HepG2 (cell line): Measurements from ENCODE around the gene WDR59. TPM values are rescaled to one million over a fixed set of nuclear protein-coding genes. Genes with fewer than 3 reads are reported as not detected.

ENCODE experiments used
- AKAP8 ChIP-seq: sonication (generic); formaldehyde crosslinking; IDR thresholded peaks from 2 replicates; pipeline ENCODE4 v1.5.1; 2020; ENCODE audit warnings: mild to moderate bottlenecking, missing genetic modification reagents
- ARNT ChIP-seq: fragments of 450-650 bp; IDR thresholded peaks from 2 replicates; pipeline ENCODE4 v1.6.1; 2017
- ATF7 ChIP-seq, 2 experiments: fragments of 450-650 bp in 1 of 2; sonication (generic) in 1 of 2; formaldehyde crosslinking in 1 of 2; IDR thresholded peaks; 2 replicates each; pipeline versions ENCODE4 v1.4.0 to v1.6.1; 2016 to 2020; ENCODE audit warnings: antibody characterized with exemption in 1 of 2, mild to moderate bottlenecking in 1 of 2, missing genetic modification reagents in 1 of 2
- BCLAF1 ChIP-seq: fragments of 450-650 bp; IDR thresholded peaks from 2 replicates; pipeline ENCODE4 v1.6.1; 2017; ENCODE audit warnings: mild to moderate bottlenecking
- PITX1 ChIP-seq: sonication (generic); formaldehyde crosslinking; IDR thresholded peaks from 2 replicates; pipeline ENCODE4 v1.5.1; 2020; ENCODE audit warnings: mild to moderate bottlenecking, missing genetic modification reagents
- PRDM10 ChIP-seq: sonication (generic); formaldehyde crosslinking; IDR thresholded peaks from 2 replicates; pipeline ENCODE4 v1.4.0; 2020; ENCODE audit warnings: low read depth, missing genetic modification reagents
- PTBP1 ChIP-seq: fragments of 200-400 bp; formaldehyde crosslinking; IDR thresholded peaks from 2 replicates; pipeline ENCODE4 v1.6.1; 2018; ENCODE audit warnings: low read length, low read depth; ENCODE audit not compliant: poor library complexity, severe bottlenecking
- RAD51 ChIP-seq: fragments of 450-650 bp; IDR thresholded peaks from 2 replicates; pipeline ENCODE4 v1.6.1; 2016; ENCODE audit warnings: borderline replicate concordance
- SAP130 ChIP-seq: IDR thresholded peaks from 2 replicates; pipeline ENCODE4 v1.6.1; 2016; ENCODE audit warnings: low read depth
- YY1 ChIP-seq: IDR thresholded peaks from 2 replicates; pipeline ENCODE4 v1.6.1; 2011; ENCODE audit warnings: low read length, low read depth, moderate library complexity, mild to moderate bottlenecking; ENCODE audit not compliant: insufficient read depth, insufficient replicate concordance
- ZBTB38 ChIP-seq: sonication (generic); formaldehyde crosslinking; IDR thresholded peaks from 2 replicates; pipeline ENCODE4 v1.5.1; 2020; ENCODE audit warnings: mild to moderate bottlenecking, missing genetic modification reagents
- ZFP36L1 ChIP-seq: sonication (generic); formaldehyde crosslinking; IDR thresholded peaks from 2 replicates; pipeline ENCODE4 v1.8.0; 2022; ENCODE audit warnings: mild to moderate bottlenecking, missing genetic modification reagents, moderate library complexity
- ZNF230 ChIP-seq: sonication (generic); formaldehyde crosslinking; IDR thresholded peaks from 2 replicates; pipeline ENCODE4 v1.4.0; 2020; ENCODE audit warnings: mild to moderate bottlenecking, missing genetic modification reagents
- ZNF256 ChIP-seq: sonication (generic); formaldehyde crosslinking; conservative IDR thresholded peaks from 2 replicates; pipeline ENCODE4 v1.4.0; 2020; ENCODE audit warnings: missing genetic modification reagents
- ZNF605 ChIP-seq: sonication (generic); formaldehyde crosslinking; IDR thresholded peaks from 2 replicates; pipeline ENCODE4 v1.8.0; 2022; ENCODE audit warnings: mild to moderate bottlenecking, missing genetic modification reagents
- ZNF674 ChIP-seq: sonication (generic); formaldehyde crosslinking; IDR thresholded peaks from 2 replicates; pipeline ENCODE4 v1.5.0; 2020; ENCODE audit warnings: low read depth, mild to moderate bottlenecking, missing genetic modification reagents
- ZNF761 ChIP-seq: sonication (generic); formaldehyde crosslinking; conservative IDR thresholded peaks from 2 replicates; pipeline ENCODE4 v1.4.0; 2020; ENCODE audit warnings: mild to moderate bottlenecking, missing genetic modification reagents
- ZNF781 ChIP-seq: sonication (generic); formaldehyde crosslinking; IDR thresholded peaks from 2 replicates; pipeline ENCODE4 v1.5.1; 2020; ENCODE audit warnings: borderline replicate concordance, mild to moderate bottlenecking, missing genetic modification reagents; ENCODE audit errors: not compliant biosample characterization
- polyA plus RNA-seq, 8 experiments: library from polyadenylated mRNA; depleted of rRNA in 3 of 8; stranded (reverse) in 7 of 8; unstranded in 1 of 8; fragments of >200 nt; fragmentation: Illumina TruSeq in 4 of 8; extraction: Trizol in 4 of 8; gene quantifications; 2 replicates each; pipeline versions ENCODE4 v1.2.1 to v1.2.3, GENCODE V29; 2011 to 2016; ENCODE audit warnings: low read depth in 4 of 8, missing spikeins in 1 of 8, mixed read lengths in 1 of 8; ENCODE audit not compliant: insufficient read depth in 1 of 8
- total RNA-seq, 5 experiments: library from RNA; depleted of rRNA; stranded (reverse); fragments of >200 nt; fragmentation: Illumina TruSeq; extraction: Trizol; gene quantifications; 2 replicates each; pipeline ENCODE4 v1.2.3, GENCODE V29; 2016; ENCODE audit warnings: low read depth in 1 of 5
- TF ChIP-seq, protein P1 (sequence below): IDR thresholded peaks from 2 replicates; pipeline ENCODE4 v1.6.1; 2016; ENCODE audit warnings: mild to moderate bottlenecking, missing biosample characterization, missing genetic modification reagents
- TF ChIP-seq, protein P2 (sequence below): sonication (generic); formaldehyde crosslinking; IDR thresholded peaks from 2 replicates; pipeline ENCODE4 v1.5.0; 2020; ENCODE audit warnings: missing genetic modification reagents
- TF ChIP-seq, protein P3 (sequence below): sonication (generic); formaldehyde crosslinking; IDR thresholded peaks from 2 replicates; pipeline ENCODE4 v1.9.0; 2022; ENCODE audit warnings: low read depth, missing genetic modification reagents

The WDR59 gene
- total and polyA plus RNA-seq, 2 of the 13 experiments (the other 11 are each of a cell fraction or from before 2014, with no cell fraction given), result 65.2 to 306 TPM

- TF ChIP-seq ZNF605 (CRISPR knock-in tag), result no peak
- no peak for TF ChIP-seq PITX1 (CRISPR knock-in tag)
- peak; percentile 58 for TF ChIP-seq YY1
- TF ChIP-seq, protein P1, sequence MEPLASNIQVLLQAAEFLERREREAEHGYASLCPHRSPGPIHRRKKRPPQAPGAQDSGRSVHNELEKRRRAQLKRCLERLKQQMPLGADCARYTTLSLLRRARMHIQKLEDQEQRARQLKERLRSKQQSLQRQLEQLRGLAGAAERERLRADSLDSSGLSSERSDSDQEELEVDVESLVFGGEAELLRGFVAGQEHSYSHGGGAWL, result no peak
- no peak for TF ChIP-seq ZNF781 (CRISPR knock-in tag)
- TF ChIP-seq, protein P2, sequence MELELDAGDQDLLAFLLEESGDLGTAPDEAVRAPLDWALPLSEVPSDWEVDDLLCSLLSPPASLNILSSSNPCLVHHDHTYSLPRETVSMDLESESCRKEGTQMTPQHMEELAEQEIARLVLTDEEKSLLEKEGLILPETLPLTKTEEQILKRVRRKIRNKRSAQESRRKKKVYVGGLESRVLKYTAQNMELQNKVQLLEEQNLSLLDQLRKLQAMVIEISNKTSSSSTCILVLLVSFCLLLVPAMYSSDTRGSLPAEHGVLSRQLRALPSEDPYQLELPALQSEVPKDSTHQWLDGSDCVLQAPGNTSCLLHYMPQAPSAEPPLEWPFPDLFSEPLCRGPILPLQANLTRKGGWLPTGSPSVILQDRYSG (CRISPR knock-in tag), result no peak
- no peak for TF ChIP-seq PRDM10 (CRISPR knock-in tag)
- TF ChIP-seq ZNF230, result no peak
- no peak for TF ChIP-seq ZNF256 (CRISPR knock-in tag)
- no peak for TF ChIP-seq AKAP8
- peak; percentile 36; the same call in 1 of the 2 replicates for TF ChIP-seq ZFP36L1 (CRISPR knock-in tag)
- no peak for TF ChIP-seq ZNF674 (CRISPR knock-in tag)
- peak; percentile 38; the same call in 1 of the 2 replicates for TF ChIP-seq SAP130 (CRISPR knock-in tag)
- TF ChIP-seq ATF7 (IDR thresholded peaks at IDR 0.05), result no peak
- TF ChIP-seq ATF7 (CRISPR knock-in tag; IDR thresholded peaks at IDR 0.05), result no peak
- TF ChIP-seq ZNF761, result no peak
- TF ChIP-seq ZBTB38, result no peak
- no peak for TF ChIP-seq PTBP1
- TF ChIP-seq, protein P3, sequence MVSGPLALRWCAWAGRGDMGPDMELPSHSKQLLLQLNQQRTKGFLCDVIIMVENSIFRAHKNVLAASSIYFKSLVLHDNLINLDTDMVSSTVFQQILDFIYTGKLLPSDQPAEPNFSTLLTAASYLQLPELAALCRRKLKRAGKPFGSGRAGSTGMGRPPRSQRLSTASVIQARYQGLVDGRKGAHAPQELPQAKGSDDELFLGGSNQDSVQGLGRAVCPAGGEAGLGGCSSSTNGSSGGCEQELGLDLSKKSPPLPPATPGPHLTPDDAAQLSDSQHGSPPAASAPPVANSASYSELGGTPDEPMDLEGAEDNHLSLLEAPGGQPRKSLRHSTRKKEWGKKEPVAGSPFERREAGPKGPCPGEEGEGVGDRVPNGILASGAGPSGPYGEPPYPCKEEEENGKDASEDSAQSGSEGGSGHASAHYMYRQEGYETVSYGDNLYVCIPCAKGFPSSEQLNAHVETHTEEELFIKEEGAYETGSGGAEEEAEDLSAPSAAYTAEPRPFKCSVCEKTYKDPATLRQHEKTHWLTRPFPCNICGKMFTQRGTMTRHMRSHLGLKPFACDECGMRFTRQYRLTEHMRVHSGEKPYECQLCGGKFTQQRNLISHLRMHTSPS, result peak; percentile 7; the same call in 1 of the 2 replicates
- TF ChIP-seq RAD51, result no peak
- no peak for TF ChIP-seq ARNT
- no peak for TF ChIP-seq BCLAF1
These were observed 15.7 kb upstream of the WDR59 start (continued) for GRCh38 chr16:75000481-75001081.
